Activated T-cell treated with anti-CD3 and anti-CD28 coated beads for 48 hours (primary cell): Measurements from ENCODE around the gene BCKDHA.
"Not testable (repeated sequence)": the region's sequence is repeated elsewhere in the genome, so short reads cannot be mapped to it uniquely, and the experiment has no call there.

Source experiments
- DNase-seq: peaks from one replicate; pipeline ENCODE4 v3.0.0-alpha.2; 2020; ENCODE audit warnings: low read depth

The BCKDHA gene

DNA sequence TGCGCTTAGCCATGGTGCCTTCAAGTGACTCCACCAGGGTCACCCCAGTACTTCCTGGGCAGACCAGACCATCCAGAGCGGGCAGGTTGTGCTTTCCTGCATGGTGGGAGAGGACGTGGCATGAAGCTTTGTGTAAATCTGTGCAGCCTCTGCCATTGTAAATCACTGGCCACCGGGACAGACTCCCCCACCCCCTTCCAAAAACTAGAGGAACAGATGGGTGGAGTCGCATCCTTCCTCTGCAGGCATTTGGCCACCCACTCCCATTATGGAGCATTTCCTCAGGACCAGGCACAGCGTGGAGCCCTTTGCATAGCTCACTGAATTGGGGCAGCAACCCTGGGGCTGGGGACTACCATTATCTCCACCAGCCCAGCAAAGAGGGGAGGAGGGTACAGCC, 8.2 kb downstream of the BCKDHA start:
- DNase-seq: no peak

DNA sequence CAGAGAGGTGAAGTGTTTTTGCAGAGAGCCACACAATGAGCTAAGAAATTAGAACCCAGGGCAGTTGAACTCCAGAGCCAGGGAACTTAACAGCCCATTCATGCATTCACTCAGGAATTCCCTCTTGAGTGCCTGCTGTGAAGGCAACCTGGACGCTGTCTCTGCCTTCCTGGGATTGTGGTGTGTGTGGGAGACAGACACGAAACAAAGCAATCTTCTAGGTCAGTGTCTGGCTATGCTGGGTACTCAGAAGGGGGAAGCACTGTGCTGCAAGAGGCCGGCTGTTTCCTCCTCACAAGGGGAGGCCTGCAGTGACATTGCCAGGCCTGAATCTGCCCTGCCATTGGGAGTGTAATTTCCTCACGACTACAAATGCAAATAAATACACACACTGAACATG, 9.7 kb downstream of the BCKDHA start:
- DNase-seq: no peak

DNA sequence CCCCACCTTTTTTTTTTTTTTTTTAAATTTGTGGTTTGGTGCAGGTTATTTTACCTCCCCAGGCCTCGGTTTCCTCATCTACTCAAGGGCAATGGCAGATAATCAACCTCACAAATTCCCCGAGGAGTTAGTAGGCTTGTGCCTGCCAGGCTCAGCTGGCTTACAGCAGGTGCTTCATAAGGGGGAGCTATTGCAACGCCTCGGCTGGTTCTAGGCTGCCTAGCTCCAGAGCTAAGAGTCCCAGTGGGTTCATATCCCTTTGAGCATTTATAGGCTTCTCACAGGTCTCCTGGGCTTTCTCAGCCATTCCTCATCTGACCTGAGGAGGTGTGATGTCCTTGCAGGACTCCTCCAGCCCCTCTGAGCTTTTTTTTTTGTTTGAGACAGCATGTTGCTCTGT, 10.6 kb downstream of the BCKDHA start:
- DNase-seq: no peak

DNA sequence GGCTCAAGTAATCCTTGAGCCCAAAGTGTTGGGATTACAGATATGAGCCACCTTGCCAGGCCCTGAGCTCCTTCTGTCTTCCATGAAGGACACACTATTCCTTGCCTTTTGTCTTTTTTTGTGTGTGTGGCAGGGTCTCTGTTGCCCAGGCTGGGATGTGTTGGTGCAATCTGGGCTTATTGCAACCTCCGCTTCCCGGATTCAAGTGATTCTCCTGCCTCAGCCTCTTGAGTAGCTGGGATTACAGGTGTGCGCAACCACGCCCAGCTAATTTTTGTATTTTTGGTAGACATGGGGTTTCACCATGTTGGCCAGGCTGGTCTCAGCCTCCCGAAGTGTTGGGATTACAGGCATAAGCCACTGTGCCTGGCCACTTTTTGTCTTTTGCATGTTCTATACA, 11.2 kb downstream of the BCKDHA start:
- not testable (repeated sequence) for DNase-seq

DNA sequence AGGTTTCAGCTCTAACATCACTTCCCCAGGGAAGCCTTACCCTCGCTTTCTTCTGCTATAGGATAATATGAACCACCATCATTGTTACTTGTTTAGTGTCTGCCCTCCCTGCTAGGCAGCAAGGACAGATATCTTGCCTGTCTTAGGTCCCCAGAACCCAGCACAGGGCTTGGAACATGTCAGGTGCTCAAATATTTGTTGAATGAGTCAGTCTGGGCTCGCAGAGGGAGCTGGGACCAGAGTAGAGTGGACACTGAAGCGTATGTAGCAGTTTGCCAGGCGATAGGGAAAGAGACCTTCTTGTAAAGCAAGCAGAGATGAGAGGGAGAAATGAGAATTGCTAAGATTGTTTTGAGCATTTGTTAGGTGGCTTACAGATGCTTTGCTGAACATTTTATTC, 11.7 kb downstream of the BCKDHA start:
- DNase-seq: no peak

DNA sequence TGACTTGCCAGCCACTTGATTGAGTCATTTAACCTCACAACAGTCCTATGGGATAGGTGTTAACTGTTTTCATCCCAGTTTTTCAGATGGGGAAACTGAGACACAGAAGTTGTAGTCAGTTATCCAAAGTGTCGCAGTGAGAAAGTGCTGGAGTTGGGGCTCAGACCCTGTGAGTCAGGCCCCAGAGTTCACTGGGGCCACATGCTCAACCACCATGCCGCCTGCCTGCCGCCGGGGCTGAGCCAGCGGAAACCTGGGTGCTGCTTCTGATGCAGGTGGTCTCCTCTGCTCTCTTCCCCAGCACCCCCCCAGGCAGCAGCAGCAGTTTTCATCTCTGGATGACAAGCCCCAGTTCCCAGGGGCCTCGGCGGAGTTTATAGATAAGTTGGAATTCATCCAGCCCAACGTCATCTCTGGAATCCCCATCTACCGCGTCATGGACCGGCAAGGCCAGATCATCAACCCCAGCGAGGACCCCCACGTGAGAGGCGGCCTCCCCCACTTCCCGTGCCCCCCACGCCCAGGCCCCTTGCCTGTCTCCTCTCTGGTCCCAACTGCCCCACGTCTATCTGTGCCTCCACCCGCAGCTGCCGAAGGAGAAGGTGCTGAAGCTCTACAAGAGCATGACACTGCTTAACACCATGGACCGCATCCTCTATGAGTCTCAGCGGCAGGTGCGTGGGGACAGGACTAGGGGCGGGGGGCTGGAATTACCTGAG, 12.9 kb downstream of the BCKDHA start:
- DNase-seq: no peak

DNA sequence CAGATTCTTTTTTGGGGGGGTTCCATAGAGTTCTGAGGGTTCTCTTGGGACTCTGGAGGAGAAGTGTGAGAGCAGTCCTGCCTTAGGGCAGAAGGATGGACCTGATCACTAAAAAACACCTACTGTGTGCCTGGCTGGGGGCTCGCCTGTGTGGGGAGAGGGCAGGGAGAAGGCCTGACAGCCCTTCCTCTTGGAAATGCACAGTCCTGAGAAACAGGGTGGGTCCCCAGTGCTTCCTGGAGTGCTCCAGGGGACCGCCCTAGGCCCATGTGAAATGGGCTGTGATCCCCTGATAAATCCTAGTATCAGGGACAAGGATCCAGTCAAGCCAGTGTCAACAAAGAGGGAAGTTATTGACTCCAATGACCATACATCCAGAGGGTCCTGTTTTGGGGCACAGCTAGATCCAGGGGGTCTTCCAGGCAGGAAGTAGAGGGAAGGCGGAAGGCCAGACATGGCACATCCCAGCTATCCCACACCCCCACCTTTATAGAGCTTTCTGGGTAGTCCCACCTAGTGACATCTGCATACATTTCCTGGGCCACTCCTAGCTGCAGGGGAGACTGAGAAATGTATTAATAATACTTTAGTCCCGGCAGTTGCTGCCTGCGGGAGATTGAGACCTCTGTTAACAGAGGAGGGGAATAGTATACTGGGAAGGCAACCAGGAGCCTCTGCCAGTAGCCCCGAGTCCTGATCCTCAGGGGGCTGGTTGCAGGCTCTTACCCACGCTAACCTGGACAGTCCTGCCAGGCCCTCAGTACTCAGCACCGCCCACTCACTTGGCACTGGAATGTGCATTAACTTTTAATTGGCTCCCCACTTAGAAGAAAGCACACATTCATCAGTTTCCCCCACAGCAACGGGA, 13.7 kb downstream of the BCKDHA start:
- DNase-seq: no peak

DNA sequence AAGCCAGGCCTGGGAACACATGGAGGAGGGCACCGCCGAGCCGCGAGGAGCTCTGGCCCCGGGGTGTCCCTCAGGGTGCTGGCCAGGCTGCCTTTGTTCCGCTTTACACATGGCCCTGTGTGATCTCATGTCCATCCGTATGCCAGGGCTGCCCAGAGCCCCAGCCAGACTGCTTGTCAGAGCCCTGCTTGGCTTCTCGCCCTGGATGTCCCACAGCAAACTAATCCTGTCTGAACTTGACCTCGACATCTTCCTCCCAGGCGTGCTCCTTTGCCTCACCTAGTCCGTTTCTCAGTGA, 14.3 kb downstream of the BCKDHA start:
- DNase-seq: no peak

DNA sequence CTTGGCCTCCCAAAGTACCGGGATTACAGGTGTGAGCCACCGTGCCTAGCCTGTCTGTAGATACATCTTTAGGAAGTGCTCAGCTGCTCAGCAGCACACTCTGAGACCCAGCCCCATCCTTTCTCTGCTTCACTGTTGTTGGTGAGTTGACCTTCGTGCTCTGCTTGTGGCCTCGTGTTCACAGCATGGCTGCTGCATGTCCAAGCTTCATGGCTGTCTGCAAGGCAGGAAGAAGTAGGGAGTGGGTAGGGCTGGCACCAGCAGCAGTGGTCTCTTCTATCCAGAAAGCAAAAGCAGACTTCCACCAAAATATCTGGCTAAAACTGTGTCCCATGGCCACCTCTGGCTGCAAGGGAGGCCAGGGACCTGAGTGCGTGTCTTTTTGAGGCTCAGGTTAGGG, 15.3 kb downstream of the BCKDHA start:
- DNase-seq: no peak

DNA sequence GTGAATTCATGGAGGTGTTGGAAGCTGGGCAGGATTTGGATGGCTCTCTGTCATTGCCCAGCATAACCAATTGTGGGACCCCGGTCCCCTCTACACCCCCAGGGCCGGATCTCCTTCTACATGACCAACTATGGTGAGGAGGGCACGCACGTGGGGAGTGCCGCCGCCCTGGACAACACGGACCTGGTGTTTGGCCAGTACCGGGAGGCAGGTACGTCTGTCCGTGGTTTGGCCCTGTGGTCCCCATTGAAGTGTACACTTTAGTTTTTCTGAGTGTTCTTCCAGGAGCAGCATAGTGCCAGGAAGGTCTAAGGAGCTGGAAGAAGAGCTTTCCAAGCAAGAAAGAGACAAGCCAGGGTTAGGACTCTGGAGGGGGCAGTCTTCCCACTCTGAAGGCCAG, 16.3 kb downstream of the BCKDHA start:
- DNase-seq: no peak

DNA sequence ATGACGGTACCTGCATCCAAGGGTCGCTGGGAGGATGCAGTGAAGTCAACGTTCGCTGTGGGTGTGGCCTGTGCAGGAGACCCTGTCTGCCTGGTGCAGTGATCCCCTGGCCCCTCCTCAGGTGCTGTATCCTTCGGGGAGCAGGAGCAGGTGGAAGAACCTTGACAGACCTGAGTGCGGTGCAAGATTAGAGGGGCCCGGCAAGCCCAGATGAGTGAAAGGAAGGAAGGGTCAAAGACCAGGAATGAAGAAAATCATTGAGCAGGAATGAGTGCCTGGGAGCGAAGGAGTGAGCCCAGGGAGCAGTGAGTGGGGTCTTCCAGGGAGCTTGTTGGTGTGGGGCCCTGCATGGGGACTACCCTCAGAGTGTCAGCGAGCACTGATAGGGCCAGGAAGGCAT, 16.8 kb downstream of the BCKDHA start:
- no peak for DNase-seq

DNA sequence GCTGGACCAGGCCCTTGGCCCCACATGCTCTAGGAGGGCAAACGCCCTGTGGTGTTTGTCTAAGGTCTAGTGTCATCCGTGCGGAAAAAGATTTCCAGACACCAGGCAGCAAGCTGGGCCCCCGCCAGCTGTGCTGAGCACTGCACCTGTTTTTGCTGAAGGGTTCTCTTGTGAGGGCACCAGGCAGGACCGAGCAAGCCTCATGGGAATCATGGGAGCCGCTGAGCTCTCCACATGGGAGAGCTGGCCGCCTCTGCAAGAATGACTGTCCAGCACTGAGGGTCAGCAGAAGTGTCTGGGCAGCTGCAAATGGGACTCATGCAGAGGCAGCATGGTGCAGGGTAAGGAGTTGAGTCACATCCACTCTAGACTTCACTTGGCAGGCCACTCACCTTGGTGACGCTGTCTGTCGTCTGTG, 17.5 kb downstream of the BCKDHA start:
- no peak for DNase-seq

DNA sequence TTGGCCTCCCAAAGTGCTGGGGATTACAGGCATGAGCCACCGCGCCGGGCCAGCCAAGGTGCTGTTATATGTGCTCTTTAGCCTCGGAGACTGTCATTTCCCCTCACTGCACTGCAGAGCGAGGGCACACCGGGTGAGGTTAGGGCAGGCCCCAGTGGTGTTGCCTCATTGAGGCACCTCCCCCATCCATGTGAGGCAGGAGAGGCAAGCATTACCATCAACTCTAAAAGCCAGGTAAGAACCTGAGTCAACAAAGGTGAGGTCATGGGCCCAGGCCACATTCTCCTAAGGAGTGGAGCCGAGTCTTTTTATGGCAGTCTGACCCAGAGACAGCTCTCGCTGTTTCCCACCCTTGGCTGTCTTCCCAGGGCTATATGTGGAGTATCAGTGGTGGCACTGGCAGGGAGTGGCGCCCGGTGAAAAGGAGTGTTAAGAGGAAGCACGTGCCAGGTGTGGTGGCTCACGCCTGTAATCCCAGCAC, 18.6 kb downstream of the BCKDHA start:
- no peak for DNase-seq

DNA sequence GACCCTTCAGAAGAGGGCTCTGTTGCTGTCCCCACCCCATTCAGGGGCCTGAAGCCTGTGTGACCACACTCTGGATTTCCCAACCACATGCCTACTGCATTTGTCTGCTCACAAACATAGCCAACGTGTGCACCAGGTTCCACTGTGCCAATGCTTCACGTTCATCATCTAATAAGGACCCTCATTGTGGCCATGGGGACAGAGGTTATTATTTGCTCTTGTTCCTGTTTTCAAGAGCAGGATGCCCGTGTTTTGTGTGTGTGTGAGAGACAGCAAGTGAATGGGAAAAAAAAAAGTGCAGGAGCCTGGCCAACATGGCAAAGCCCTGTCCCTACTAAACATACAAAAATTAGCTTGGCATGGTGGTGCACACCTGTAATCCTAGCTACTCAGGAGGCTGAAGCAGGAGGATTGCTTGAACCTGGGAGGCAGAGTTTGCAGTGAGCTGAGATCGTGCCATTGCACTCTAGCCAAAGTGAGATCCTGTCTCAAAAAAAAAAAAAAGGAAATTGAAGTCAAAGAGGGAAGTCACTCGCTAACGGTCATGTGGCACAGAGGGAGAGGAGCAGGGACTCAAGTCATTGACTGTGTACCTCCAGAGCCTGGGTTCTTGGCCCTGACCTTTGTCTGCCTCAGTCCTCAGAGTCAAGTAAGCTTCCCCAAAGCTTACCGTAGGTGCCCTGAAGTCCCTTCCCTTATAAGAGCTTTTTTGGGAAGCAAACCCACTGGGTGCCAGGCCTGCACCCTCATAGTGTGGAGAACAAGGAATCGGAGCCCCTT, 22.7 kb downstream of the BCKDHA start:
- no peak for DNase-seq

DNA sequence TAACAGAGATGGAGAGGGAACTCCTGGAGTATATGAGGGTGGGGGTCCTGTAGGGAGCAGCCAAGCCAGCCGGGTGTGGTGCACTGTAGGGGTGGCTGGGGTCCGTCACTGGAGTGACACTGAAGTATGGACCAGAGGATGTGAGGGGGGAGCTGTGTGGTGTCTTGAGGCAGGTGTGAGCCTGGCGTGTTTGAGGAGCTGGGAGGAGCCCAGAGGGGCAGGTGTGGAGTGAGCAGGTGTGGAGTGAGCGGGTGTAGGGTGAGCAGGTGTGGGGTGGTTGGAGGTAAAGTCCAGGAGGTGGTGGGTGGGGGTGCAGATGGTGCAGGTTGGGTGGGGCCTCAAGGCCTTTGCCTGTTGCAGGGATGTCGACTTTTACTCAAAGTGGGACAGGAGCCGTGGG, 23.7 kb downstream of the BCKDHA start:
- DNase-seq: no peak

DNA sequence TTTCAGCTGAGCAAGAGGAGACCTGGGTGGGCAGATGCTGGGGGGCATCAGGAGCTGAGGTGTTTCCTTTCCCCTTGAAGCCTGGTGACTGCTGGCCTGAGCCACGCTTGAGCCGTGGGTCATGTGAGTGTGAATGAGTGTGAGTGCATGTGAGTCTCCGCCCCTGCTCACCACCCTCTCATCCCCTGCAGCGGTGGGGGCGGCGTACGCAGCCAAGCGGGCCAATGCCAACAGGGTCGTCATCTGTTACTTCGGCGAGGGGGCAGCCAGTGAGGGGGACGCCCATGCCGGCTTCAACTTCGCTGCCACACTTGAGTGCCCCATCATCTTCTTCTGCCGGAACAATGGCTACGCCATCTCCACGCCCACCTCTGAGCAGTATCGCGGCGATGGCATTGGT, 24.4 kb downstream of the BCKDHA start:
- no peak for DNase-seq

DNA sequence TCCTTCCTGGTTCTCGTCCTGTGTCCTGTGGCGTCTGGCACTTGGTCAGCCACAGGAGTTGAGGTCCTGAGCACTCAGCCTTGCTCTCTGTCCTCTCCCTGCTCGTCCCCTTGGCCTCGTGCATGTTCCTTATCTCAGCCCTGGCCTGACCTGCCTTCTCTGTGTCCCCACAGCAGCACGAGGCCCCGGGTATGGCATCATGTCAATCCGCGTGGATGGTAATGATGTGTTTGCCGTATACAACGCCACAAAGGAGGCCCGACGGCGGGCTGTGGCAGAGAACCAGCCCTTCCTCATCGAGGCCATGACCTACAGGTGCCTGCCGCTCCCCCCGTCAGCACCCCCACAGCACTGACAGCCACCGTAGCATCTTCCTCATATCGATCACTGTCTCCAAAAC, 24.8 kb downstream of the BCKDHA start:
- no peak for DNase-seq

DNA sequence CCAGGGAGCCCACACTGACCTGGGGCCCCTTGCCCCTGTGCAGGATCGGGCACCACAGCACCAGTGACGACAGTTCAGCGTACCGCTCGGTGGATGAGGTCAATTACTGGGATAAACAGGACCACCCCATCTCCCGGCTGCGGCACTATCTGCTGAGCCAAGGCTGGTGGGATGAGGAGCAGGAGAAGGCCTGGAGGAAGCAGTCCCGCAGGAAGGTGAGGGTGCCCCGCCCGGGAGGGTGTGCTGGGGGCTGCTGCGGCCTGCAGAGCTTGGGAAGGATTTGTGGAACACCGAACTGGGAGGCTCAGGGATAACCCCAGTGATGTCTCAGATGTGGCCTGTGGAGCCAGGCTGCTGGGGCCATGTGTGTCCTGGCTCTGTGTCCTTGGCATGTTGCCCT, 25.3 kb downstream of the BCKDHA start:
- DNase-seq: no peak

DNA sequence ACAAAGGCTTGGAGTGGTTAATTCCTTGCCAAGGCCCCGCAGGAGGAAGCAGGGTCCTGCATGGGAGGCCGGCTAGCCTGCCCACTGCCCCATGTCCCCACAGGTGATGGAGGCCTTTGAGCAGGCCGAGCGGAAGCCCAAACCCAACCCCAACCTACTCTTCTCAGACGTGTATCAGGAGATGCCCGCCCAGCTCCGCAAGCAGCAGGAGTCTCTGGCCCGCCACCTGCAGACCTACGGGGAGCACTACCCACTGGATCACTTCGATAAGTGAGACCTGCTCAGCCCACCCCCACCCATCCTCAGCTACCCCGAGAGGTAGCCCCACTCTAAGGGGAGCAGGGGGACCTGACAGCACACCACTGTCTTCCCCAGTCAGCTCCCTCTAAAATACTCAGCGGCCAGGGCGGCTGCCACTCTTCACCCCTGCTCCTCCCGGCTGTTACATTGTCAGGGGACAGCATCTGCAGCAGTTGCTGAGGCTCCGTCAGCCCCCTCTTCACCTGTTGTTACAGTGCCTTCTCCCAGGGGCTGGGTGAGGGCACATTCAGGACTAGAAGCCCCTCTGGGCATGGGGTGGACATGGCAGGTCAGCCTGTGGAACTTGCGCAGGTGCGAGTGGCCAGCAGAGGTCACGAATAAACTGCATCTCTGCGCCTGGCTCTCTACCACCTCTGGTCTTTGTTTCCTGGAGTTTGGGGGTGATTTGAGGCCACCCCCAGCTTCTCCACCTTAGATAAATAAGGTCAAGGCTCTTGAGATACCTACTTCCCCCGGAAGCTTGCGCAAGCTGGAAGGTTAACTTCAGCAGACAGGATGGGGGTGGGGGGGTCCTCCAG, 26.9 kb downstream of the BCKDHA start:
- DNase-seq: no peak

DNA sequence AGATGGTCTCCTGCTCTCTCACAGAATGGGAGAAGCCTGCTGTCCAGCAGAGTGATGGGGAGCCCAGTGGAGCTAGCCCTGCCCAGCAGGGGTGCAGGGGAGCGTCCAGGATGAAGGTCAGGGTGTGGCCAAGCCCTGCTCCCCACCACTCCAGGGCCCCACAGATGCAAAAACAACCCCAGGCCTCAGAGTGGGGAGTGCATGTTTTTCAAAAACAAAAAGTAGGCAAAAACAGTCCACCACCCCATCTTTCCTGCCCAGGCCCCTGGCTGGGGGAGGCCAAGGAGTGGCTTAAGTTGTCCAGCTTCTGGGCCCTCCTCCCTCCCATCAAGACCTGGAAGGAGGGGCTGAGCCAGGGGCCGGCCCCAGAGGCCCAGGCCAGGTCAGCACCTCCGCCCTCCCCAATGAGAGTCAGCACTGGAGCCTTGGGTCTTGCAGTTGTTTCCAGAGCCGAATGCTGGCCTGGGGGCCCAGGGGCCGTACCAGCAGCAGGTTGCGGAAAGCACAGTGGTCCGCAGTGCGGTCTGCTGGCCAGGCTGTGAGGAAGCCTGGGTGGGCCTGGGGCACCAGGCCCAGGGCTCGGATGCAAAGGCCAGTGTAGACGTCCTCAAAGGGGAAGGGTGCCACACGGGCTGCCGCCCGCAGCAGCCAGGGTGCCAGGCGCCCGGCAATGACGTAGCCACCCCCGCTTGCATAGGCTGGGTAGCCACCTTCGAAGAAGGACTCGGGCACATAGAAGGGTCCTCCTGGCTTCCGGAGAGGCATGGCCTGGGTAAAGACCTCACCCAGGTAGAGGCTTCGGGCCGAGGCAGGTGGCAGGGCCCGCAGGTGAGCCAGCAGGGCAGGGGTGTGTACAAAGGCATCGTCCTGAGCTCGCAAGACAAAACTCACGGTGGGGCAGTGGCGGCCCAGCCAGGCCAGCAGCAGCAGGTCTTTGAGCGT, 27.8 kb downstream of the BCKDHA start:
- no peak for DNase-seq
